A549 (cell line): ENCODE results near the gene NUMA1. TPM values are rescaled to one million over a fixed set of nuclear protein-coding genes. Genes with fewer than 3 reads are reported as not detected.

Source experiments
- ATAC-seq, 2 experiments: fragments of 200-7000 bp in 1 of 2; fragments of >200 bp in 1 of 2; cut with Nextera tagmentation in 1 of 2; cut with Tn5 transposase in 1 of 2; 3 replicates each; pipeline versions ENCODE4 v1.8.0 to v1.9.1; 2018 to 2020; ENCODE audit warnings: mild to moderate bottlenecking in 1 of 2, moderate library complexity in 1 of 2
- CTCF ChIA-PET: fragments of 300-600 bp; sonication (Branson Sonifier 250); formaldehyde crosslinking; extraction: SDS; loops from one replicate; lab custom pipeline; 2021; ENCODE audit warnings: antibody characterized with exemption, inconsistent platforms; lab: Yijun Ruan, JAX
- POLR2A ChIA-PET: fragments of 350-600 bp; formaldehyde crosslinking; extraction: SDS; loops from one replicate; lab custom pipeline; 2021; ENCODE audit warnings: antibody characterized with exemption, inconsistent platforms; lab: Yijun Ruan, JAX
- DNase-seq, 2 experiments: peaks; one replicate each; pipeline versions ENCODE4 v3.0.0 to v3.0.0-alpha.2; 2011 to 2016; ENCODE audit warnings: low read depth in 1 of 2, low spot score in 1 of 2
- FAIRE-seq: peaks from 2 replicates; lab custom pipeline; 2011; peaks lifted over from hg19 to GRCh38; lab: Jason Lieb, UNC
- H3K27ac ChIP-seq, 2 experiments: fragments of >200 bp; sonication (Bioruptor Twin); formaldehyde crosslinking; 3 replicates each; pipeline ENCODE4 v1.5.1; 2016 to 2017
- H3K4me1 ChIP-seq: fragments of >200 bp; sonication (Bioruptor Twin); formaldehyde crosslinking; 3 replicates; pipeline ENCODE4 v1.6.1; 2016
- H3K4me2 ChIP-seq: fragments of >200 bp; sonication (Bioruptor Twin); formaldehyde crosslinking; 3 replicates; pipeline ENCODE4 v1.6.1; 2016
- H3K4me3 ChIP-seq: fragments of >200 bp; sonication (Bioruptor Twin); formaldehyde crosslinking; 3 replicates; pipeline ENCODE4 v1.5.1; 2016
- H3K9me3 ChIP-seq: fragments of >200 bp; sonication (Bioruptor Twin); formaldehyde crosslinking; 3 replicates; pipeline ENCODE4 v1.6.1; 2016
- CTCF ChIP-seq: fragments of >200 bp; sonication (Bioruptor Twin); formaldehyde crosslinking; IDR thresholded peaks from 3 replicates; pipeline ENCODE4 v1.5.1; 2016
- E2F6 ChIP-seq: IDR thresholded peaks from 2 replicates; pipeline ENCODE4 v1.6.1; 2012; ENCODE audit warnings: low read depth, borderline replicate concordance
- EHF ChIP-seq: fragments of 250-450 bp; sonication (Bioruptor Pico); IDR thresholded peaks from 2 replicates; pipeline ENCODE4 v1.5.0; 2020; ENCODE audit warnings: mild to moderate bottlenecking
- FOSL2 ChIP-seq, 2 experiments: fragments of 450-650 bp in 1 of 2; fragments of >200 bp in 1 of 2; sonication (Bioruptor Twin) in 1 of 2; formaldehyde crosslinking; IDR thresholded peaks; 2 replicates each; pipeline versions ENCODE4 v1.5.0 to v1.6.1; 2016 to 2020; ENCODE audit warnings: mild to moderate bottlenecking in 1 of 2, moderate library complexity in 1 of 2
- FOXS1 ChIP-seq: fragments of 250-450 bp; sonication (Bioruptor Pico); IDR thresholded peaks from 2 replicates; pipeline ENCODE4 v1.5.0; 2020; ENCODE audit warnings: mild to moderate bottlenecking, moderate library complexity
- HOXA7 ChIP-seq: fragments of 250-450 bp; sonication (Bioruptor Pico); IDR thresholded peaks from 2 replicates; pipeline ENCODE4 v1.5.0; 2020; ENCODE audit warnings: mild to moderate bottlenecking, moderate library complexity
- KDM1A ChIP-seq: fragments of 200-600 bp; sonication (generic); IDR thresholded peaks from 2 replicates; pipeline ENCODE4 v1.6.1; 2016; ENCODE audit warnings: low read depth, mild to moderate bottlenecking
- KDM5A ChIP-seq: fragments of 200-600 bp; sonication (generic); IDR thresholded peaks from 2 replicates; pipeline ENCODE4 v1.6.1; 2016; ENCODE audit warnings: antibody characterized with exemption, mild to moderate bottlenecking
- MAZ ChIP-seq: fragments of 150-350 bp; IDR thresholded peaks from 2 replicates; pipeline ENCODE4 v1.6.1; 2014; ENCODE audit warnings: antibody characterized with exemption, low read depth, low read length, borderline replicate concordance
- NR3C1 ChIP-seq: fragments of >200 bp; sonication (Bioruptor Twin); formaldehyde crosslinking; IDR thresholded peaks from 3 replicates; pipeline ENCODE4 v1.6.1; 2017
- PHF8 ChIP-seq: fragments of 200-600 bp; sonication (generic); IDR thresholded peaks from 2 replicates; pipeline ENCODE4 v1.6.1; 2016; ENCODE audit warnings: low read depth, mild to moderate bottlenecking, antibody characterized with exemption, moderate library complexity, borderline replicate concordance
- SMC3 ChIP-seq: fragments of >200 bp; sonication (Bioruptor Twin); formaldehyde crosslinking; IDR thresholded peaks from 3 replicates; pipeline ENCODE4 v1.6.1; 2018; ENCODE audit warnings: inconsistent platforms
- TFCP2L1 ChIP-seq: fragments of 250-450 bp; sonication (Bioruptor Pico); IDR thresholded peaks from 2 replicates; pipeline ENCODE4 v1.5.0; 2021; ENCODE audit warnings: mild to moderate bottlenecking
- ZNF302 ChIP-seq: fragments of 250-450 bp; sonication (Bioruptor Pico); IDR thresholded peaks from 2 replicates; pipeline ENCODE4 v1.9.0; 2021; ENCODE audit warnings: inconsistent platforms, mild to moderate bottlenecking, moderate library complexity
- WGBS: methylation state at CpG from one replicate; pipeline ENCODE4 v1.1.6; 2017; ENCODE audit errors: missing lambda C conversion rate; 5-methylcytosine and 5-hydroxymethylcytosine counted together
- polyA plus RNA-seq, 4 experiments: library from polyadenylated mRNA; depleted of rRNA in 3 of 4; stranded (reverse); fragments of >200 nt; fragmentation: RNase III in 1 of 4; extraction: RNeasy Plus Mini Kit Qiagen cat#74134 plus additional on column Dnase treatment in 1 of 4; gene quantifications; 2 replicates in 3 of 4; 3 replicates in 1 of 4; pipeline ENCODE4 v1.2.3, GENCODE V29; 2011 to 2017
- TF ChIP-seq, protein P1 (sequence below): fragments of 250-450 bp; sonication (Bioruptor Pico); IDR thresholded peaks from 2 replicates; pipeline ENCODE4 v1.5.0; 2020; ENCODE audit warnings: low read depth, mild to moderate bottlenecking, moderate library complexity
- TF ChIP-seq, protein P2 (sequence below): fragments of 200-600 bp; sonication (generic); IDR thresholded peaks from 2 replicates; pipeline ENCODE4 v1.6.1; 2016; ENCODE audit warnings: antibody characterized with exemption, mild to moderate bottlenecking, moderate library complexity
- TF ChIP-seq, protein P3 (sequence below): fragments of 150-350 bp; IDR thresholded peaks from 2 replicates; pipeline ENCODE4 v1.6.1; 2014; ENCODE audit warnings: low read depth, mild to moderate bottlenecking, low read length

NUMA1 gene
- polyA plus RNA-seq, 2 of the 4 experiments (the other 2 are of a cell fraction), result 51.5 to 65.8 TPM

DNA sequence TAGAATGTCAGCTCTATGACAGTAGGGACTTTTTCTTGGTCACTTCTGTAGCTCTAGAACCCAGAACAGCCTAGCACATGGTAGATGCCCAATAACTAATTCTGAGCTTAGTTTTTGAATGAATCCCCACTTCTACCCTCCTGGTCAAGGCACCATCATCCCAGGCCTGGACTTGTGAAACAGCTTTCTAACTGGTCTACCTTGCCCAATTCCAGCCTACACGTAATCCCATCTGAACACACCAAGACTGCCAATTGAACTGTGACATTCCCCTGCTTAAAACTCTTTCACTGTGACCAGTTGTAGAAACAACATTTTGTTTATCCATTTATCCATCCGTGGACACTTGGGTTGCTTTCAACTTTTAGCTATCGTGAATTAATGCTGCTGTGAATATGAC, 49.0 kb upstream of the NUMA1 start:
- H3K4me1 ChIP-seq, result no peaks in the 10 kb centered on the region
- TF ChIP-seq NR3C1 (no peak), E2F6 (no peak), FOXS1 (no peak), TFCP2L1 (CRISPR knock-in tag) (no peak)
- TF ChIP-seq, all 56 proteins: peak for 0
- Histone ChIP-seq H3K4me3 (no peak overlapping the region), H3K9me3 (no peaks in the 10 kb centered on the region), H3K4me2 (no peak overlapping the region), H3K27ac (no peak overlapping the region)
- 74% methylated on average over 3 of the region's 3 CpGs for WGBS
- ATAC-seq (no peak), FAIRE-seq (no peak), DNase-seq (no peak)
- CTCF ChIA-PET, result interaction anchor here (0.8 to 1.7 kb wide), 3 partner anchors 10 to 14 kb away, joined by 3 to 10 read pairs (median 5); no protein-coding TSS in a partner anchor
- POLR2A ChIA-PET, result interaction anchor here (1.6 kb wide), 1 partner anchor 17 kb away, joined by 3 read pairs; the partner anchor contains the start of gene ANAPC15

GRCh38 chr11:72127923-72128322, 47.6 kb upstream of the NUMA1 start:
- 37% methylated on average over 2 of the region's 2 CpGs for WGBS
- CTCF ChIA-PET, result interaction anchor here (0.7 to 1.5 kb wide), 2 partner anchors 103 to 164 kb away, joined by 3 to 5 read pairs; no protein-coding TSS in a partner anchor
- no peak overlapping the region for H3K4me2 ChIP-seq
- DNase-seq (no peak), FAIRE-seq (no peak), ATAC-seq (no peak)
- POLR2A ChIA-PET, result no interaction called here
- H3K27ac ChIP-seq, result no peak overlapping the region
- no peaks in the 10 kb centered on the region for H3K4me1 ChIP-seq
- no peak for TF ChIP-seq FOXS1
- TF ChIP-seq, protein P1, sequence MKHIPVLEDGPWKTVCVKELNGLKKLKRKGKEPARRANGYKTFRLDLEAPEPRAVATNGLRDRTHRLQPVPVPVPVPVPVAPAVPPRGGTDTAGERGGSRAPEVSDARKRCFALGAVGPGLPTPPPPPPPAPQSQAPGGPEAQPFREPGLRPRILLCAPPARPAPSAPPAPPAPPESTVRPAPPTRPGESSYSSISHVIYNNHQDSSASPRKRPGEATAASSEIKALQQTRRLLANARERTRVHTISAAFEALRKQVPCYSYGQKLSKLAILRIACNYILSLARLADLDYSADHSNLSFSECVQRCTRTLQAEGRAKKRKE, result no peak
- H3K4me3 ChIP-seq, result no peak overlapping the region
- H3K9me3 ChIP-seq, result no peaks in the 10 kb centered on the region

- Histone ChIP-seq H3K4me1 (no peaks in the 10 kb centered on the region), H3K9me3 (no peaks in the 10 kb centered on the region), H3K4me2 (no peak overlapping the region)
- FAIRE-seq (no peak), DNase-seq (no peak)
- TF ChIP-seq E2F6 (no peak), PHF8 (no peak), HOXA7 (CRISPR knock-in tag) (no peak), KDM1A (no peak), MAZ (no peak), KDM5A (no peak), FOSL2 (IDR thresholded peaks at IDR 0.05) (no peak), FOSL2 (CRISPR knock-in tag; IDR thresholded peaks at IDR 0.05) (no peak), ZNF302 (CRISPR knock-in tag) (no peak), EHF (CRISPR knock-in tag) (no peak), CTCF (no peak), SMC3 (no peak)
- TF ChIP-seq, protein P2, sequence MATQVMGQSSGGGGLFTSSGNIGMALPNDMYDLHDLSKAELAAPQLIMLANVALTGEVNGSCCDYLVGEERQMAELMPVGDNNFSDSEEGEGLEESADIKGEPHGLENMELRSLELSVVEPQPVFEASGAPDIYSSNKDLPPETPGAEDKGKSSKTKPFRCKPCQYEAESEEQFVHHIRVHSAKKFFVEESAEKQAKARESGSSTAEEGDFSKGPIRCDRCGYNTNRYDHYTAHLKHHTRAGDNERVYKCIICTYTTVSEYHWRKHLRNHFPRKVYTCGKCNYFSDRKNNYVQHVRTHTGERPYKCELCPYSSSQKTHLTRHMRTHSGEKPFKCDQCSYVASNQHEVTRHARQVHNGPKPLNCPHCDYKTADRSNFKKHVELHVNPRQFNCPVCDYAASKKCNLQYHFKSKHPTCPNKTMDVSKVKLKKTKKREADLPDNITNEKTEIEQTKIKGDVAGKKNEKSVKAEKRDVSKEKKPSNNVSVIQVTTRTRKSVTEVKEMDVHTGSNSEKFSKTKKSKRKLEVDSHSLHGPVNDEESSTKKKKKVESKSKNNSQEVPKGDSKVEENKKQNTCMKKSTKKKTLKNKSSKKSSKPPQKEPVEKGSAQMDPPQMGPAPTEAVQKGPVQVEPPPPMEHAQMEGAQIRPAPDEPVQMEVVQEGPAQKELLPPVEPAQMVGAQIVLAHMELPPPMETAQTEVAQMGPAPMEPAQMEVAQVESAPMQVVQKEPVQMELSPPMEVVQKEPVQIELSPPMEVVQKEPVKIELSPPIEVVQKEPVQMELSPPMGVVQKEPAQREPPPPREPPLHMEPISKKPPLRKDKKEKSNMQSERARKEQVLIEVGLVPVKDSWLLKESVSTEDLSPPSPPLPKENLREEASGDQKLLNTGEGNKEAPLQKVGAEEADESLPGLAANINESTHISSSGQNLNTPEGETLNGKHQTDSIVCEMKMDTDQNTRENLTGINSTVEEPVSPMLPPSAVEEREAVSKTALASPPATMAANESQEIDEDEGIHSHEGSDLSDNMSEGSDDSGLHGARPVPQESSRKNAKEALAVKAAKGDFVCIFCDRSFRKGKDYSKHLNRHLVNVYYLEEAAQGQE, result no peak
- TF ChIP-seq, protein P3, sequence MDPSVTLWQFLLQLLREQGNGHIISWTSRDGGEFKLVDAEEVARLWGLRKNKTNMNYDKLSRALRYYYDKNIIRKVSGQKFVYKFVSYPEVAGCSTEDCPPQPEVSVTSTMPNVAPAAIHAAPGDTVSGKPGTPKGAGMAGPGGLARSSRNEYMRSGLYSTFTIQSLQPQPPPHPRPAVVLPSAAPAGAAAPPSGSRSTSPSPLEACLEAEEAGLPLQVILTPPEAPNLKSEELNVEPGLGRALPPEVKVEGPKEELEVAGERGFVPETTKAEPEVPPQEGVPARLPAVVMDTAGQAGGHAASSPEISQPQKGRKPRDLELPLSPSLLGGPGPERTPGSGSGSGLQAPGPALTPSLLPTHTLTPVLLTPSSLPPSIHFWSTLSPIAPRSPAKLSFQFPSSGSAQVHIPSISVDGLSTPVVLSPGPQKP, result no peak
- TF ChIP-seq, all 56 proteins: peak for 0
- POLR2A ChIA-PET, result no interaction called here
- CTCF ChIA-PET, result interaction anchor here (0.6 to 2.1 kb wide), 8 partner anchors 13 to 345 kb away, joined by 3 to 12 read pairs (median 3); partner anchors contain the start of gene ANAPC15
- H3K4me3 ChIP-seq, result no peak overlapping the region
- WGBS, result 33% methylated on average over 1 of the region's 1 CpG
- H3K27ac ChIP-seq, result no peak overlapping the region
- no peak for ATAC-seq
These were observed 45.6 kb upstream of the NUMA1 start for GRCh38 chr11:72125956-72126355.
